HL-60 (cell line): Measurements from ENCODE around the gene PTBP1.
A peak's percentile ranks its signal among the peaks of the same experiment; 100 is the strongest.

ENCODE experiments used
- DNase-seq, 2 experiments: peaks; one replicate each; pipeline ENCODE4 v3.0.0-alpha.2; 2010 to 2020; ENCODE audit warnings: low read depth in 1 of 2, low spot score in 1 of 2
- H3K27ac ChIP-seq: fragments of 250-450 bp; sonication (Bioruptor Pico); replicated peaks from 2 replicates; pipeline ENCODE4 v1.5.1; 2020; ENCODE audit warnings: mild to moderate bottlenecking, moderate library complexity
- H3K27me3 ChIP-seq: fragments of 250-450 bp; sonication (Bioruptor Pico); 2 replicates; pipeline ENCODE4 v1.5.1; 2021; ENCODE audit warnings: mild to moderate bottlenecking, moderate library complexity; ENCODE audit not compliant: insufficient read depth, poor library complexity, severe bottlenecking
- H3K4me3 ChIP-seq: replicated peaks from 2 replicates; pipeline ENCODE4 v1.5.1; 2011; ENCODE audit warnings: mild to moderate bottlenecking, control low read depth, low read length; ENCODE audit not compliant: insufficient read depth
- GABPA ChIP-seq: IDR thresholded peaks from 2 replicates; pipeline ENCODE4 v1.6.1; 2012; ENCODE audit warnings: low read depth
- POLR2AphosphoS5 ChIP-seq: IDR thresholded peaks from 2 replicates; pipeline ENCODE4 v1.6.1; 2012; ENCODE audit warnings: low read depth
- REST ChIP-seq: IDR thresholded peaks from 2 replicates; pipeline ENCODE4 v1.6.1; 2012; ENCODE audit warnings: low read depth; ENCODE audit not compliant: insufficient replicate concordance
- SPI1 ChIP-seq: IDR thresholded peaks from 2 replicates; pipeline ENCODE4 v1.6.1; 2012; ENCODE audit warnings: low read depth, mild to moderate bottlenecking, borderline replicate concordance
- TF ChIP-seq, protein P1 (sequence below): IDR thresholded peaks from one replicate; pipeline ENCODE4 v1.5.1; 2011; ENCODE audit warnings: low read length, control low read depth, inconsistent platforms; ENCODE audit not compliant: insufficient read depth

Gene PTBP1

DNA sequence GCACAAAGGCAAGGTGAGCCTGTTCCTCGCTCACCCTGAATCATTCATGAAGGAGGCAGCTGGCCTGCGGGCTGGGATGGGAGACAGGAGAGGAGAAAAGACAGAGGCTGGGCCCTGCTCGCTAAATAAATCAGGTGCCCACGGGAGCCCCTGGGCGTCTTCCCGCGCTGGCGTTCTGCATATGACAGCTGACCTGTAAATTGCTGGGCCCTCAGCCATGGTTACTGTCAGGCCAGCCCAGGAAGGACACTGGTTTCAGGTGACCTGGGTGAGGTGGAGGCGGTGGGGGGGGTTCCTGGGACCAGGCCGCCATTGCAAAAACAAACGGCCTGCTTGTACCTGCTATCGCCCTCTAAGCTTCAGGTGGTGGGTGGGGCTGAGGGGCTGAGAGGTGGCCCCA is 3.4 kb upstream of the PTBP1 start:
- no peak overlapping the region for H3K27ac ChIP-seq
- no peak for DNase-seq
- TF ChIP-seq POLR2AphosphoS5: no peak
- TF ChIP-seq REST: no peak
- TF ChIP-seq, protein P1, sequence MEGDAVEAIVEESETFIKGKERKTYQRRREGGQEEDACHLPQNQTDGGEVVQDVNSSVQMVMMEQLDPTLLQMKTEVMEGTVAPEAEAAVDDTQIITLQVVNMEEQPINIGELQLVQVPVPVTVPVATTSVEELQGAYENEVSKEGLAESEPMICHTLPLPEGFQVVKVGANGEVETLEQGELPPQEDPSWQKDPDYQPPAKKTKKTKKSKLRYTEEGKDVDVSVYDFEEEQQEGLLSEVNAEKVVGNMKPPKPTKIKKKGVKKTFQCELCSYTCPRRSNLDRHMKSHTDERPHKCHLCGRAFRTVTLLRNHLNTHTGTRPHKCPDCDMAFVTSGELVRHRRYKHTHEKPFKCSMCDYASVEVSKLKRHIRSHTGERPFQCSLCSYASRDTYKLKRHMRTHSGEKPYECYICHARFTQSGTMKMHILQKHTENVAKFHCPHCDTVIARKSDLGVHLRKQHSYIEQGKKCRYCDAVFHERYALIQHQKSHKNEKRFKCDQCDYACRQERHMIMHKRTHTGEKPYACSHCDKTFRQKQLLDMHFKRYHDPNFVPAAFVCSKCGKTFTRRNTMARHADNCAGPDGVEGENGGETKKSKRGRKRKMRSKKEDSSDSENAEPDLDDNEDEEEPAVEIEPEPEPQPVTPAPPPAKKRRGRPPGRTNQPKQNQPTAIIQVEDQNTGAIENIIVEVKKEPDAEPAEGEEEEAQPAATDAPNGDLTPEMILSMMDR: no peak
- TF ChIP-seq GABPA: no peak
- no peak for TF ChIP-seq SPI1

GRCh38 chr19:795073-795611 is 2.1 kb upstream of the PTBP1 start:
- TF ChIP-seq, protein P1: no peak
- TF ChIP-seq POLR2AphosphoS5 (no peak), REST (no peak), SPI1 (no peak), GABPA (no peak)
- no peak overlapping the region for H3K27ac ChIP-seq
- H3K27me3 ChIP-seq: no peaks in the 10 kb centered on the region
- no peak overlapping the region for H3K4me3 ChIP-seq
- no peak for DNase-seq

More for the DNA sequence above, 3.4 kb upstream of the PTBP1 start:
- no peaks in the 10 kb centered on the region for H3K27me3 ChIP-seq
- no peak overlapping the region for H3K4me3 ChIP-seq

- Histone ChIP-seq H3K4me3 (peak overlapping the region; percentile 59), H3K27me3 (no peaks in the 10 kb centered on the region), H3K27ac (peak overlapping the region; percentile 83; the same call in 1 of the 2 replicates)
- no peak for DNase-seq
- no peak for TF ChIP-seq GABPA
- TF ChIP-seq SPI1: no peak
- TF ChIP-seq, protein P1: no peak
- TF ChIP-seq POLR2AphosphoS5: no peak
- TF ChIP-seq REST: no peak
Measured at GRCh38 chr19:795691-796581, 1.3 kb upstream of the PTBP1 start.
